Measurements from ENCODE around the gene ZNF608. TPM values are rescaled to one million over a fixed set of nuclear protein-coding genes. Genes with fewer than 3 reads are reported as not detected.

Gene ZNF608
- 88.0 TPM for total RNA-seq (ENCODE audit: unreplicated experiment)
- long read RNA-seq, partial matches to known transcripts: 3 of 4 reads
- long read RNA-seq, other reads (novel, unspliced or antisense): 0 of 4 reads

DNA sequence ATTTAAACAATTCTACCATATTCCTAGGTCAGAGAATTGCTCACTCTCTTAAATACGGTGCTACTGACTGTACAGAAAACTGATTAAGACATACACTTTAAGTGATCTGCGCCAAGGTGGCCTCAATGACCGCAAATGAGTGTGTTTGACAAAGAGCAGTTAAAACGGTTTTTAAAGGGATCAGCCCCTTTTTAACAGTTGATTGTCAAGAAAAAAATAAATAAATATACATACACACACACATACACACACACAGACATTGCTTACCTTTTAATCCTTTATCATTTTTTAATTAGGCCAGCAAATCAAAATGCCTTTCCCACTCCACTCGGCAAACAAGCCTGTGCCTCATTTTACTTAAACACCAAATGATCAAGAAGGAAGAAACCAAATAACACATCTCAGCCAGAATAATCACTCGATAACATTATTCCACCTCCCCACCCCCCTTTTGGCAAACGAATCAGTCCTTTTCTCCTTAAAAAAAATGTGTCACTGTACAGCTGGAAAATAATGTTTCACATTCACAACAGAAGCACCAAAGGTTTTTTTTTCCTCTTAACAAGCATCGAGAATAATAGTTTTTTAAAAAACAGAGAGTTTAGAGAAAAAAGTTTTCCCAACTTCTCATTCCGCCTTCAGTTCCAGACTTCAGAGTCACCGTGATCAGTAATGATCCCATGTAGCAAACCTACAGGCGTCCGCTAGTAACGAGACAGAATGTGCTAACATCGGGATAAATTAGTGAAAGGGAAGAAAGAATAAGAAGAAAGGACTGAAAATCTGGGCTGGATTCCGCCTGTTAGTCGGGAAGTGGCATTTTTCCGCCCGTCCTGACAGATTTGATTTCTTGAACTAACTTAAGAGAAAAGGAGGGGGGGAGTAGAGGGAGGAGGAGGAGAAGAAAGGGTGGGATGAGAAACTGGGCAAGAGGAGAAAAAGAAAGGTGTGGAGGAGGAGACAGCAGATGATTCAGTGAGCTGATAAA lies at the start of gene ZNF608:
Gene ZNF608, minus strand, starts transcription at position 712 of the 988 bp plus-strand sequence. CDS start 1,650 bp downstream, outside the sequence.
- Mint-ChIP-seq H3K27me3 (ENCODE audit: unreplicated experiment) (peaks cover 18% of the 10 kb centered on the region), H3K9me3 (ENCODE audit: unreplicated experiment) (no peaks in the 10 kb centered on the region), H3K4me1 (ENCODE audit: unreplicated experiment) (peaks cover 23% of the 10 kb centered on the region), H3K27ac (ENCODE audit: unreplicated experiment) (no peak within 1 kb of the TSS), H3K36me3 (ENCODE audit: low read depth, unreplicated experiment) (no peaks in the 10 kb centered on the region), H3K4me3 (ENCODE audit: unreplicated experiment) (no peak within 1 kb of the TSS)
- DNase-seq (ENCODE audit: low spot score): peak; percentile 37
- TF ChIP-seq, protein P1, sequence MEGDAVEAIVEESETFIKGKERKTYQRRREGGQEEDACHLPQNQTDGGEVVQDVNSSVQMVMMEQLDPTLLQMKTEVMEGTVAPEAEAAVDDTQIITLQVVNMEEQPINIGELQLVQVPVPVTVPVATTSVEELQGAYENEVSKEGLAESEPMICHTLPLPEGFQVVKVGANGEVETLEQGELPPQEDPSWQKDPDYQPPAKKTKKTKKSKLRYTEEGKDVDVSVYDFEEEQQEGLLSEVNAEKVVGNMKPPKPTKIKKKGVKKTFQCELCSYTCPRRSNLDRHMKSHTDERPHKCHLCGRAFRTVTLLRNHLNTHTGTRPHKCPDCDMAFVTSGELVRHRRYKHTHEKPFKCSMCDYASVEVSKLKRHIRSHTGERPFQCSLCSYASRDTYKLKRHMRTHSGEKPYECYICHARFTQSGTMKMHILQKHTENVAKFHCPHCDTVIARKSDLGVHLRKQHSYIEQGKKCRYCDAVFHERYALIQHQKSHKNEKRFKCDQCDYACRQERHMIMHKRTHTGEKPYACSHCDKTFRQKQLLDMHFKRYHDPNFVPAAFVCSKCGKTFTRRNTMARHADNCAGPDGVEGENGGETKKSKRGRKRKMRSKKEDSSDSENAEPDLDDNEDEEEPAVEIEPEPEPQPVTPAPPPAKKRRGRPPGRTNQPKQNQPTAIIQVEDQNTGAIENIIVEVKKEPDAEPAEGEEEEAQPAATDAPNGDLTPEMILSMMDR (IDR thresholded peaks at IDR 0.05; ENCODE audit: unreplicated experiment): no peak

GRCh38 chr5:124795829-124796228 lies 49.4 kb upstream of the ZNF608 start:
- H3K4me1 Mint-ChIP-seq (ENCODE audit: unreplicated experiment): no peaks in the 10 kb centered on the region
- H3K27me3 Mint-ChIP-seq (ENCODE audit: unreplicated experiment): no peaks in the 10 kb centered on the region
- no peak overlapping the region for H3K4me3 Mint-ChIP-seq (ENCODE audit: unreplicated experiment)
- no peaks in the 10 kb centered on the region for H3K36me3 Mint-ChIP-seq (ENCODE audit: low read depth, unreplicated experiment)
- TF ChIP-seq, protein P1 (IDR thresholded peaks at IDR 0.05; ENCODE audit: unreplicated experiment): no peak
- DNase-seq (ENCODE audit: low spot score): no peak
- H3K27ac Mint-ChIP-seq (ENCODE audit: unreplicated experiment): no peak overlapping the region
- H3K9me3 Mint-ChIP-seq (ENCODE audit: unreplicated experiment): no peaks in the 10 kb centered on the region

DNA sequence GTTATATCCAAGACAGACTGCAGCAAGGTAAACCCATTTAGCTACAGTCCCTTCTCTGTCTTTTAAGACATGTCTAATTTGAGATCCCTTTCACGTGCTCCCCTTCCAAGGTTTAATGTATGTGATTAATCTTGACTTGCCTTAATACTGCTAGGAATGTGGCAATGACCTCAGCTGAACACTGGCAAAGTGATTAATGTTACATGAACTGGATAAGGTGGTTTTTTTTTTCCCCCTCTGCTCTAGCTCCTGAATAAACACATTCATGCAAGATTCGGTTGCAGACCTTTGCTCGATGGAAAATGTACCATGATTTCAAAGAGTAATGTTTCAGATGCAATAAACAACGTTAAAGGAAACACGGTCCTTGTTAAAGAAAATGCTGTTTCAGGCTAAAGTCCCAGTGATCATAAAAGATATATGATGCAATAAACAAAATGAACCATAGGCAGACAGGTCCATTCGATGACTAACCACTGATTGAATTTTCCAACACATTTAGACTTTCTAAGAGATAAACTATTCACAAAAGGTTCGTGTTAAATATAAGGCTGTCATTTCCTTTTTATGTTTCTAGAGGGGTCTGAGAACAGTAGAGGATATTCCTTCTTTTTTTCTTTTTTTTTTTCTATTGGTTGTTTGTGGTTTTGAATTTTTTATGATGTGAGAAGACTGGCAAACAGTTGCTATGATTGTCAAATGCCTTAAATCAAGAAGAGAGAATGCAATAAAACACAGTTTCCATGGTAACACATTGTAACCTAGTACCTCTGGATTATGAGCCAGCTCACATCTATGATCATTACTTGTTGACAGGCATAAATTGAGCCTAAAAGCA lies 44.7 kb upstream of the ZNF608 start:
- H3K4me3 Mint-ChIP-seq (ENCODE audit: unreplicated experiment): no peak overlapping the region
- no peaks in the 10 kb centered on the region for H3K36me3 Mint-ChIP-seq (ENCODE audit: low read depth, unreplicated experiment)
- H3K9me3 Mint-ChIP-seq (ENCODE audit: unreplicated experiment): no peaks in the 10 kb centered on the region
- TF ChIP-seq, protein P1 (IDR thresholded peaks at IDR 0.05; ENCODE audit: unreplicated experiment): no peak
- no peak overlapping the region for H3K27ac Mint-ChIP-seq (ENCODE audit: unreplicated experiment)
- H3K4me1 Mint-ChIP-seq (ENCODE audit: unreplicated experiment): no peaks in the 10 kb centered on the region
- DNase-seq (ENCODE audit: low spot score): no peak
- H3K27me3 Mint-ChIP-seq (ENCODE audit: unreplicated experiment): no peaks in the 10 kb centered on the region

DNA sequence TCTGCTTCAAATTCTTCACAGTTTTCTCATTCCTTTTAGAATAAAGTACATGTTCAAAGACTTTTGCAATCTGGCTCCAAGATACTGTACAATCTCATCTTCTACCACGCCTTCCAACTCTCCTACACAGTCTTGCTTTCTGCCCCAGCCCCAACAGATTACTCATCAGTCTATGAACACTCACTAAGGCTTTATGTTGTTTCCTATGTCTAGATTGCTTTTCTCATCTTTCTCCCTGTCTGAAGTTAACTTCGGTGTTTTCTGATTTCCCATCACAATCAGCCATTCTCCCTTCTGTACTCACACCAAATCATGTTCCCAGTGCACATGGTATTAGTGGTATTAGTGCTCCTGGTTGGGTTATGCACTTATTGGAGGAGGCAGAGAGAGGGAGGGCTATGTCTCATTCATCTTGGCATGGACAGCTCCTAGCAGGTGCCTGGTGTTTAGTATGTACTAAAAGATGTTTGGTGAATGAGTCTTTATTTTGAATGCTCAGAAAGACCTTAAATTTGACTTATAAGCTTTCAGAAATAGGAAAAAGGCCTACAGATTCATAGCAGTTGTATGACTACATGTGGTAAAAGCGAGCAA lies 44.0 kb upstream of the ZNF608 start:
- Mint-ChIP-seq H3K27me3 (ENCODE audit: unreplicated experiment) (no peaks in the 10 kb centered on the region), H3K9me3 (ENCODE audit: unreplicated experiment) (no peaks in the 10 kb centered on the region), H3K36me3 (ENCODE audit: low read depth, unreplicated experiment) (no peaks in the 10 kb centered on the region), H3K4me1 (ENCODE audit: unreplicated experiment) (no peaks in the 10 kb centered on the region), H3K27ac (ENCODE audit: unreplicated experiment) (no peak overlapping the region), H3K4me3 (ENCODE audit: unreplicated experiment) (no peak overlapping the region)
- TF ChIP-seq, protein P1 (IDR thresholded peaks at IDR 0.05; ENCODE audit: unreplicated experiment): no peak
- no peak for DNase-seq (ENCODE audit: low spot score)
